HCT116 (cell line): ENCODE data around the gene DLG5.

Experiments used
- CBX3 ChIP-seq: IDR thresholded peaks from 2 replicates; pipeline ENCODE4 v1.6.1; 2012; ENCODE audit warnings: low read depth
- EZH2 ChIP-seq: fragments of 200-600 bp; sonication (generic); IDR thresholded peaks from 2 replicates; pipeline ENCODE4 v1.6.1; 2017; ENCODE audit warnings: antibody characterized with exemption, mixed run types
- EZH2phosphoT487 ChIP-seq: fragments of 200-600 bp; IDR thresholded peaks from 2 replicates; pipeline ENCODE4 v1.6.1; 2018; ENCODE audit warnings: antibody characterized with exemption, borderline replicate concordance
- POLR2A ChIP-seq: IDR thresholded peaks from 2 replicates; pipeline ENCODE4 v1.7.0; 2011; ENCODE audit warnings: borderline replicate concordance; ENCODE audit not compliant: insufficient read depth, insufficient read length; ENCODE audit errors: extremely low read depth
- POLR2AphosphoS5 ChIP-seq: IDR thresholded peaks from 2 replicates; pipeline ENCODE4 v1.6.1; 2011; ENCODE audit warnings: mild to moderate bottlenecking, low read depth, low read length, moderate library complexity
- SIN3A ChIP-seq: IDR thresholded peaks from 2 replicates; pipeline ENCODE4 v1.6.1; 2012; ENCODE audit warnings: low read depth
- YY1 ChIP-seq: IDR thresholded peaks from 2 replicates; pipeline ENCODE4 v1.6.1; 2011; ENCODE audit warnings: low read length, low read depth, moderate library complexity, mild to moderate bottlenecking; ENCODE audit not compliant: insufficient replicate concordance; ENCODE audit errors: extremely low read depth
- ZNF274 ChIP-seq: fragments of 200-500 bp; sonication (Bioruptor generic); IDR thresholded peaks from 2 replicates; pipeline ENCODE4 v1.6.1; 2014; ENCODE audit warnings: mild to moderate bottlenecking, low read depth, low read length, inconsistent platforms
- TF ChIP-seq, protein P1 (sequence below), 3 experiments: fragments of 200-600 bp in 1 of 3; sonication (generic) in 1 of 3; IDR thresholded peaks in 2 of 3; conservative IDR thresholded peaks in 1 of 3; 2 replicates each; pipeline ENCODE4 v1.5.1; 2012 to 2017; ENCODE audit warnings: low read depth in 2 of 3, low read length in 2 of 3, antibody characterized with exemption in 1 of 3, borderline replicate concordance in 1 of 3, control low read depth in 1 of 3, mild to moderate bottlenecking in 1 of 3, mixed read lengths in 1 of 3, mixed run types in 1 of 3, moderate library complexity in 1 of 3; ENCODE audit not compliant: insufficient read depth in 1 of 3
- TF ChIP-seq, protein P2 (sequence below): IDR thresholded peaks from 2 replicates; pipeline ENCODE4 v1.6.1; 2012; ENCODE audit warnings: low read depth
- TF ChIP-seq, protein P3 (sequence below): IDR thresholded peaks from 2 replicates; pipeline ENCODE4 v1.6.1; 2012
- TF ChIP-seq, protein P4 (sequence below): IDR thresholded peaks from 2 replicates; pipeline ENCODE4 v1.6.1; 2012

DNA sequence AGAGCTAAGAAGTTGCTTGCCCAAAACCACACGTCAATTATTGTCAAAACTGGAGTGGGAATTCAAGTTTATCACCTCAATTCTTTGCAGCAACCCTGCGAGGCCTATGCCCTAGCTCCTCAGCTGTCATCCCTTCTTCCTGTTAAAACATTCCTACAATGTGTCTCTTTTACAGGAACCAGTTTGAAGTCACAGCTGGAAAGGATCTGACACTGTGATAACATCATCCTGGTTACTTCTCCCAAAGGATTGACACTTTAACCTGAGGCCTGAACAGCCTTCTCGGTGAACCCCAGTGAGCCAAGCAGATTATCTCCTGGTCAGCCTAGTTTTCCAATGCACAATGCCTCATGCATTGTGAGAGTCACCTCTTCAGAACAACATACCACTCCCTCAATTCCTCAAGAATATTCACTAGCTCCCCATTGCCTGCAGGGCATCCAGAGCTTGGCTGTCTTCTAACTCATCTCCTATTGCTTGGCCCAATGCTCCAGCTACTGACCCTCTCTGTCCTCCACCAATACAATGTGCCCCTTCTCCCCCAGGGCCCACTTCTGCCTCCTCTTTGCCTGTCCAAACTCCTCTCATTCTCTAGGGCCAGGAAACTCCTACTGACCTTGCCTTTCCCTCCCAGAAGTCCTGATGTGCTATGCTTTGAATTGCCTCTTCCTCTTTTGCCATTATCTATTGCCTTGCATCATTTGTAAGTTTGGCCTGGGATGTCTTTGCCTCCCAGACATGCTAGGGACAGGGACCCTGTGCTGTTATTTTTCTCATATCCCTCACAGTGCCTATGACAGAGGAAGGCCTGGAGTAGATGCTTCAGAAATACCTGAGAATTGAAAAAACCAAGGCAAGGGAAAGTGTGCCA, 10.4 kb upstream of the DLG5 start:
- no peak for TF ChIP-seq POLR2AphosphoS5
- TF ChIP-seq, protein P1, sequence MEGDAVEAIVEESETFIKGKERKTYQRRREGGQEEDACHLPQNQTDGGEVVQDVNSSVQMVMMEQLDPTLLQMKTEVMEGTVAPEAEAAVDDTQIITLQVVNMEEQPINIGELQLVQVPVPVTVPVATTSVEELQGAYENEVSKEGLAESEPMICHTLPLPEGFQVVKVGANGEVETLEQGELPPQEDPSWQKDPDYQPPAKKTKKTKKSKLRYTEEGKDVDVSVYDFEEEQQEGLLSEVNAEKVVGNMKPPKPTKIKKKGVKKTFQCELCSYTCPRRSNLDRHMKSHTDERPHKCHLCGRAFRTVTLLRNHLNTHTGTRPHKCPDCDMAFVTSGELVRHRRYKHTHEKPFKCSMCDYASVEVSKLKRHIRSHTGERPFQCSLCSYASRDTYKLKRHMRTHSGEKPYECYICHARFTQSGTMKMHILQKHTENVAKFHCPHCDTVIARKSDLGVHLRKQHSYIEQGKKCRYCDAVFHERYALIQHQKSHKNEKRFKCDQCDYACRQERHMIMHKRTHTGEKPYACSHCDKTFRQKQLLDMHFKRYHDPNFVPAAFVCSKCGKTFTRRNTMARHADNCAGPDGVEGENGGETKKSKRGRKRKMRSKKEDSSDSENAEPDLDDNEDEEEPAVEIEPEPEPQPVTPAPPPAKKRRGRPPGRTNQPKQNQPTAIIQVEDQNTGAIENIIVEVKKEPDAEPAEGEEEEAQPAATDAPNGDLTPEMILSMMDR (IDR thresholded peaks at IDR 0.05 in 2 of 3, conservative IDR thresholded peaks at IDR 0.05 in 1 of 3; ENCODE audit: borderline replicate concordance in 1 of 3, insufficient read depth in 1 of 3, low read depth in 2 of 3, low read length in 2 of 3): no peak
- no peak for TF ChIP-seq EZH2phosphoT487
- TF ChIP-seq YY1: no peak
- TF ChIP-seq SIN3A: no peak
- TF ChIP-seq EZH2: no peak
- TF ChIP-seq POLR2A: no peak
- no peak for TF ChIP-seq CBX3
- TF ChIP-seq, protein P2, sequence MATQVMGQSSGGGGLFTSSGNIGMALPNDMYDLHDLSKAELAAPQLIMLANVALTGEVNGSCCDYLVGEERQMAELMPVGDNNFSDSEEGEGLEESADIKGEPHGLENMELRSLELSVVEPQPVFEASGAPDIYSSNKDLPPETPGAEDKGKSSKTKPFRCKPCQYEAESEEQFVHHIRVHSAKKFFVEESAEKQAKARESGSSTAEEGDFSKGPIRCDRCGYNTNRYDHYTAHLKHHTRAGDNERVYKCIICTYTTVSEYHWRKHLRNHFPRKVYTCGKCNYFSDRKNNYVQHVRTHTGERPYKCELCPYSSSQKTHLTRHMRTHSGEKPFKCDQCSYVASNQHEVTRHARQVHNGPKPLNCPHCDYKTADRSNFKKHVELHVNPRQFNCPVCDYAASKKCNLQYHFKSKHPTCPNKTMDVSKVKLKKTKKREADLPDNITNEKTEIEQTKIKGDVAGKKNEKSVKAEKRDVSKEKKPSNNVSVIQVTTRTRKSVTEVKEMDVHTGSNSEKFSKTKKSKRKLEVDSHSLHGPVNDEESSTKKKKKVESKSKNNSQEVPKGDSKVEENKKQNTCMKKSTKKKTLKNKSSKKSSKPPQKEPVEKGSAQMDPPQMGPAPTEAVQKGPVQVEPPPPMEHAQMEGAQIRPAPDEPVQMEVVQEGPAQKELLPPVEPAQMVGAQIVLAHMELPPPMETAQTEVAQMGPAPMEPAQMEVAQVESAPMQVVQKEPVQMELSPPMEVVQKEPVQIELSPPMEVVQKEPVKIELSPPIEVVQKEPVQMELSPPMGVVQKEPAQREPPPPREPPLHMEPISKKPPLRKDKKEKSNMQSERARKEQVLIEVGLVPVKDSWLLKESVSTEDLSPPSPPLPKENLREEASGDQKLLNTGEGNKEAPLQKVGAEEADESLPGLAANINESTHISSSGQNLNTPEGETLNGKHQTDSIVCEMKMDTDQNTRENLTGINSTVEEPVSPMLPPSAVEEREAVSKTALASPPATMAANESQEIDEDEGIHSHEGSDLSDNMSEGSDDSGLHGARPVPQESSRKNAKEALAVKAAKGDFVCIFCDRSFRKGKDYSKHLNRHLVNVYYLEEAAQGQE: no peak
- TF ChIP-seq, protein P3, sequence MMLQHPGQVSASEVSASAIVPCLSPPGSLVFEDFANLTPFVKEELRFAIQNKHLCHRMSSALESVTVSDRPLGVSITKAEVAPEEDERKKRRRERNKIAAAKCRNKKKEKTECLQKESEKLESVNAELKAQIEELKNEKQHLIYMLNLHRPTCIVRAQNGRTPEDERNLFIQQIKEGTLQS: no peak
- TF ChIP-seq, protein P4, sequence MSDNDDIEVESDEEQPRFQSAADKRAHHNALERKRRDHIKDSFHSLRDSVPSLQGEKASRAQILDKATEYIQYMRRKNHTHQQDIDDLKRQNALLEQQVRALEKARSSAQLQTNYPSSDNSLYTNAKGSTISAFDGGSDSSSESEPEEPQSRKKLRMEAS: no peak
- no peak for TF ChIP-seq ZNF274
